Forelimb muscle (tissue), 1 donor: ENCODE results near the gene MTSS2. TPM values are rescaled to one million over a fixed set of nuclear protein-coding genes. Genes with fewer than 3 reads are reported as not detected.

ENCODE experiments used
- DNase-seq: peaks from one replicate; pipeline ENCODE4 v3.0.0-alpha.2; 2013; ENCODE audit warnings: low read depth
- polyA plus RNA-seq: library from polyadenylated mRNA; unstranded; fragments of 120-200 nt; gene quantifications from one replicate; pipeline ENCODE4 v1.2.1, GENCODE V29; 2013; ENCODE audit not compliant: insufficient read length

MTSS2 gene
- polyA plus RNA-seq, 1 donor: 126 TPM

DNA sequence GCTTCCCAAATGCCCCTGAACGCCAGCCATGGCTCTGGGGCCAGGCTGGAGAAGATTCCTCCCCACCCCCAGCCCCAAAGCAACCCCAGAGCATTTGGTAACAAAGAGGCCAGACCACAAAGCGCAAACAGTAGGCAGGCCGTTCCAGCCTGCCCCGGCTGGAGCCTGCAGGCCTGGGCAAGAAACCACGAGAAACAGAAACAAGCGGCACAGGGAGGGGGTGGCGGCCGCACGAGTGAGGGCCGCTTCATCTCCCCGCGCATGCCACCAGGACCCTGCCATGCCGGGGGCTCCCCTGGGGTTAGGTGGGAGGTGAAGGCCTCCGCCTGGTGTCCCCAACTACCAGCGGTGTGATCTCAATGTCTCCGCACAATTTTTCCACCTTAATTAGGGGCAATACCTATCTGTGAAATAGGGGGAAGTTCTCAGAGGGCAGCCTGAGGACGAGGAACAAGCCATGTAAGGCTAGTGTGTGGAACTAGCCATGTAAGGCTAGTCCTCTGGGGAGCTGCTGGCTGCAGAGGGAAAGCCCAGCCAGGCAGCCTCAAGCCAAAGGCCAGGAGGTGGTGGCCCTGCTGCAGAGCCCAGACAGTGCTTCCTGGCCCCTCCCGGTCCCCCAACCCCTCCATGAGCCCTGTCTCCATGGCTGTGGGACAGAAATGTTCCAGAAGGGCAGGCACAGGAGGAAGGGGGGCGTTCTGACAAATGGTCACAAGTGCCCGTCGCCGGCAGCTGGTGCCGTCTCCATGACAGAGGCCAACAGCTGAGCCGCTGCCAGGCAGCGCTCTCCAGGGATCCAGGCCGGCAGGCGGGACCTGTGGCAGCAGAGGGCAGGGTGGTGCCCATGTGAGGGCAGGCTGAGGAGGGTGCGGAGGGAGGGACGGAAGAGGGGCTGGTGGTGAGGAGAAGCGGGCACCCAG lies 14.5 kb upstream of the MTSS2 start:
- no peak for DNase-seq

DNA sequence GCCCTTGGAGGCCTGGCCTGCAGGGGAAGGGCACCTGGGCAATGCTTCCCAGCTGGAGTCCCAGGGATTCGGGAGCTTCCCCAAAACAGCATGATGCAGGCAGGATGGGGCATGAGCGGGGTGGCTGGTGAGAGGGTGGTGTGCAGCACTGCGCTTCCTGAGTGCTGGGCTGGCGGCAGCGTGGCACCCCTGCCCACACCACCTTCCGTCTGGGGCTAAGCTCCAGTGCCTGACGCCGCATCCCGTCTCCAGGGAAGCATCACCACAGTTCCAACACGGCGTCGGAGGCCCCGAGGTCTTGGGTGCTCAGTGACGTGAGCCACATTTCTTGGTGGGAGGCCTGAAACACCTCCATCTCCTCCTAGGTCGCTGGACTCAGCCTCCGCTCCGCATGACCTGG lies 13.8 kb upstream of the MTSS2 start:
- no peak for DNase-seq

DNA sequence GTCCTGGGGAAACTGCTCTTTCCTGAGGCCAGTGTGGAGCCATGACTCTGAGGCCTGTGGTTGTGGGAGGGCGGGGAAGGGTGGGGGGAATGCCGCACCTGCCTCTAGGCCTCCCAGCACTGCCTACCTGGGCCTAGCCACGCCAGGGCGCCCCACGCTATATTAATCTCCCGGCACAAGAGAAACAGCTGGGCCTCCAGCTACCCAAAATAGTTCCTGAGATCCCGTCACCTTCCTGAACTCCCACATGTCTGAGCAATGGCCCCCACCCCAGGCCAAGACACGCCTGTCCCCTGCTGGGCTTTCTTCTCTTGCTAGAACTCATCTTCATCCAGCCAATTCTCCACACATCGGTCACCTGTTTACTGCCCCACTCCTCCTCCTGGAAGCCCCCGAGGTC lies 13.0 kb upstream of the MTSS2 start:
- no peak for DNase-seq

DNA sequence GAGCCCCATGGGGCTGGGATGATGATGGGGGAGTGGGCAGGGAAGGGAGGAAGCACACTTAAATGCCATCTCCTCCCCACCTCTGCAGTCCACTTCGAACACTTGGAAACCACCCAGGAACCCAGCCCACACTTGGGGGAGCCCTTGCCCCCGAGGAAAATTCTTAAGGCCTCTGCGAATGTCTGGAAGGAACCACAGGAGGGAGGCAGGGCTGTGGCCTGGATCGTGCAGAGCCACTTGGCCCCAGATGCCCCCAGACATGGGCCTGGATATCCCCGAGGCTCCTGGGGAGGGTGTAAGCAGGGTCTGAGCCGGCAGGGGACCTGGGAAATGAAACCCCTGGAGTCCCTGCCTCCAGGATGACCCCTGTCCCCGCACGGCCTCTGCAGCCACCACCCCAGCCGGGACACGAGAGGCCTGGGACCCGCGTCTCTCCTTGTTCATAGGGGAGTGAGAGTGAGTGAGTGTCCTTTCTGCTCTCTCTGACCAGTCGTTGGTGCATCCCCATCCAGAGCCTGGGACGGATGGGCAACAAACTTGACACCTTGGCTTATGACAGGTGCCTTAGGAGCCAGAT lies 11.8 kb upstream of the MTSS2 start:
- DNase-seq: no peak

DNA sequence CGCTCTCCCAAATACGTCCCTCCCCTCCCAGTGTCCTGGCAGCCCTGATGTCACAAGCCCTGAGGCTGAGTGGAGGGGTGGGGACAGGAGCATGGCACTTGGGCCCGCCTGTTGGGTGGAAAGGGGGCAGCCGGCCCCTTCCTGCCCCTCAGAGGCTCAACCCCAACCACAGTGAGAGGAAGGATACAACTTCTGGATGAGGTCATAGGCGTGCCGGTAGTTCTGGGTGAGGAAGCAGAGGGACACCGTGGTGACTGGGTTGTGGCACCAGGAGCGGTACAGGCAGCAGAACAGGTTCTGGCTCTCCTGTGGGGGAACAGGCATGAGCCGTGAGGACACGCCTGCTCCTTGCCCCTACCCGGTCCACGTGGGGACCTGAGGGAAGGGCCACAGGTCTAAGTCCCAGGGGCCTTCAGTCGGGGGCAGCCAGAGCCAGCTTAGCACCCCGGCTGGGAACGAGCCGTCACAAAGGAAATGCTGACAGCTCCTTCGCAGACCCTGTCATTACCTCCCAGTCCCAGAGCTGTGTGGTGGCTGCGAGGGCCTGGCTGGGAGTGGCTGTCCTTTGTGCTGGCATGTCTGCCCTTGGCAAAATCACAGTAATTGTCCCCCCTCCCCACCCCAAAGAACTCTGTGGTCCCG lies 11.2 kb upstream of the MTSS2 start:
- no peak for DNase-seq

DNA sequence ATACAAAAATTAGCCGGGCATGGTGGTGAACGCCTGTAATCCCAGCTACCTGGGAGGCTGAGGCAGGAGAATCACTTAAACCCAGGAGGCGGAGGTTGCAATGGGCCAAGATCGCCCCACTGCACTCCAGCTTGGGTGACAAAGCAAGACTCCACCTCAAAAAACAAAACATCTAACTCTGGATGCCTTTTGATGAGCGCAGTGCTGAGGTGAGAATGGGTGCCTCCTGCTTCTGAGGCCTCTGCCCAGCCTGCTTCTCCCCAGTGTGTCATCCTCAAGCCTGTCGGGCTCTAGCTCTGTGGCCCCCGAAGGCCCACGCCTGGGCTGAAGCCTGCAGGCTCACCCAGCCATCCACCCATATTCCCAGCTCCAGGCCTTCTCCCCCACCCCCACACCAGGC lies 10.5 kb upstream of the MTSS2 start:
- DNase-seq: no peak

DNA sequence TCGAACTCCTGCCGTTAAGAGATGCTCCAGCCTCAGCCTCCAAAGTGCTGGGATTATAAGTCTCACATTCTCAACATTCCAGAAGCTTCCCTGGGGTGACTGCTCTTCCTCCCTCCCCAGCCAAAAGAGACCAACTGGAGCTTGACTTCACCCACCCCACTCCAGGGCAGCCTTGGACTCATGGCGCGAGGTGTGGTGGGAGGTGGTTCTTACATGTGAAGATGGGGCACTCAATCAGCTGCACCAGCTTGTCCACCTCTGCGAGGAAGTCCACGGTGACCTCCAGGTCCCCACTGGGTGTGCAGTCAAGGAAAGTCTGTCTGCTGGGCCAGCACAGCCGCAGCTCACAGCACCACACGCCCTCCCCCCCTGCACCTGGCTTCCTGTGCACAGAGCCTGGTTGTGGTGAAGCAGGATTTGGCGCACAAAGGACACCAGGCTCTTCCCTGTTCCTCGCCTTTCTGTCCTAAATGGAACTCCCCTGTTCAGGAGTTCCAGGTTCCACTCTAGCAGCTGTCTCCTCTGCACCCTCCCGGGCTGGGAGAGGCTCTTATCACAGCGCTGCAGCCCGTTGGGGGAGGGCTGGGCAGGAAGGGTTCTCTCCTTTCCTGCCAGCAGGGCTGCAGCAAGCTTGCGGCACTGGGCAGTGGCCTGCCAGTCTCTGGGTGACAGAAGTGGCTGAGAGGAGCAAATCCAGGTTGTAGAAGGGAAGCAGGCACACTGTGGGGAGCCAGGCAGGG lies 9.6 kb upstream of the MTSS2 start:
- DNase-seq: no peak

DNA sequence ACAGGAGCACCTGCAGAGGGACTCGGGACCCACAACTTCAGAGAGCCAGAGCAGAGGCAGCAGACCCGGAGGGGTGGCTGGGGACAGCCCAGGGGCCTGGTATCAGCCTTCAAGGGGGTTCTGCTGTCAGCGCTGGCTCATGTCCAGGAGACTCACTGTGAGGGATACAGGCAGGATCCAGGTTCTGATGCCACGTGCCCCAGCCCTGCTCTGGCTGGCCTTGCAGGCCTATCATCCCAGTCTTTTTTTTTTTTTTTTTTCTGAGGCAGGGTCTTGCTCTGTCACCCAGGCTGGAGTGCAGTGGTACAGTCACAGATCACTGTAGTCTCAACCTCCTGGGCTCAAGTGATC lies 9.0 kb upstream of the MTSS2 start:
- DNase-seq: no peak

DNA sequence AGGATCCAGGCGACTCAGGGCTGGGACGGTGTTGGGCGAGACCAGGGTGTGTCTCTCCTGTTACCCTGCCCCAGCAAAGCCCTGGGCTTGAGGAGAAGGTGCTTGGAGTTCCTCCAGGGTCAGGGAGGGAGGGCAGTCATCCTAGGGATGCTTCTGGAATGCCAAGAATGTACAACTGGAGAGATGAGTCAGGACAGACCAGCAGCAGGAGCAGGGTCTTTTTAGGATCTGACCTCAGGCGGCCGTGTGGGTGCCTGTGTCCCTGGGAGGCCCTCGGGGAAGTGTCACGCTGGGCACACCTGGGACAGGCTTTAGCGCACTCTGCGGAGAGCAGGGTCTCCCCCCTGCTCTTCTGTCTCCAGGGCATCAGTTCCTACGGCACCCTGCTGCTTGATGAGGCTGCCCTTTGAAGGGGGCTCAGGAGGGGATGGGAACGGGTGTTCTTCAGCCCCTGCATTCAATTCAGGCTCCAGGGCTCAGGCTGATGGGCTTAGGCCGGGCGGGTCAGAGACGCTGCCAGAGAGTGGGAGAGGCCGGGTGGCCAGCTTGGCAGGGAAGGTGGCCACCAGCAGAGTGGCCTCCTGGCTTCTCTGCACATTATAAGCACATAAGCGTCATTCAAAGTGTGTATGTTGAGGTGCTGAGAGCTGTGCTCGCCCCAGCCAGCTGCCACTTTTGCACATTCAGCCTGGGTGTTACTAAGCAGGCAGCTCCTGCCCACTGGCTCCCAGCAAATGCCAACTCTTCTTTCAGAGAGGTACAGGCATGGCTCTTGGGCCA lies 8.4 kb upstream of the MTSS2 start:
- no peak for DNase-seq

DNA sequence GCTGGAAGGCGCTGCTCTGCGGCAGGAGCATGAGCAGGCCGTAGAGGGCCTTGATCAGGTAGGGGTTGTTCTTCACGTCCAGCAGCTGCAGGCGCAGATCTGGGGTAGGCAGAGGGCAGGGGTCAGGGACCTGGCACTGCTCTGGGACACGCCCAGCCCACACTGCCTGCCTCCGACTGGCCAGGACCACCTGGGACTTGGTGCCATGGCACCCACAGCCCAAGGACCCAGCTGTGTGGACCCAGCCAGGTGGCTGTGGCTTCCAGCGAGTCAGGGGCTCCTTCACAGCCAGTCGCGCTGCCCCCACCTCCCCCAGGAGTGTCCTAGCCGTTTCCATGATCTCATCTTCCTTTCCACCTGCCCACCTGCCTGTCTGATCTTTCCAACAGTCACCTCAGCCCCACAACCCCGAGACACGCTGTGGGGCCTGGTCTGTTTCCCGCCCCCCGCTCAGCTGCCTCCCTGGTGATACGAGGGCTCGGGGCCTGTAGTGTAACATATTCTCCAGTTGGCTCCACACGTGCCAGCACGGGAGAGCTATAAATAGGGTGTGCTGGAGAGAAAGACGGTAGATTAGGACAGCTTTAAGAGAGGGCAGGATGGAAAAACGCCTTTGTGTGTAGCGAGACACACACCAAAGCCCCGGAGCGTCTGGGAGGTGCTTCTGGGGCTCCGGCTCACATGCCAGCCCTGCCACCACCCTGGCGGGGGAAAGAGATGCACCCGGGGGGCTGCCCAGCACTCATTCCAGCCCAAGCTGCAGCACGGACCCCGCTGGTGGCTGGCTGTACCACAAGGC lies 7.2 kb upstream of the MTSS2 start:
- DNase-seq: no peak

DNA sequence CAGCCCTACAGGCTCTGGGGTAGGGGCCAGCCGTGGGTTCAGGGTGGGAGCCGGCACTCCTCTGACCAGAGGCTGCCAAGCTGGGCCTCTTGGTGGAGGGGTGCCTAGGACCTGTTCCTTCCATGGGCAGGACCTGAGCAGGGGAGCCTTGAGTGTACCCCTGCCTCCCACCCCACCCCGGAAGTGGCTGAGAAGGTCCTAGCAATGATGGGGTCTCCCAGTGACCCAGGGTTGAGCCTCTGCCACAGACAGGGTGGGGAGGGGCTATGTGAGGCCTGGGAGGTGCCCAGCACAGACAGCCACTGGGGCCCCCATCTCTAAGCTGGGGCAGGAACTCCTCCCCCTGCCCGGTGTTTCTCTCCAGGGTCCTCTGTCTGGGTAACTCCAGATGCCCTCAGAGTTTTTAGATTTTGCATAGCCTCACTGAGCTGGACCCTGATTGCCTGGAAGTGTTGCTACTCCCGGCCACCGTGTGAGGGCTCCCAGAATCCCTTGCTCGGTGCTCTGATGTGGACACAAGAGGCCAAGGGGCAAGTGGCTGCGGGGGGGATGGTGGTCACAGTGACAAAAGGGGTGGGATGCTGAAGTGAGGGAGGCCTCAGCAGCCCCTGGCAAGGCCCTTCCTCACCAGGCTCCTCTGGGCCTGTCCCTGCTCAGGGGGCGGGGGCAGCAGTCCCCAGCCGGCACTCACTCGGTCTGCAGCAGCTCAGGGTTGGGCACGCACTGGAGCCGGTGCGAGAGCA lies 6.4 kb upstream of the MTSS2 start:
- DNase-seq: no peak

DNA sequence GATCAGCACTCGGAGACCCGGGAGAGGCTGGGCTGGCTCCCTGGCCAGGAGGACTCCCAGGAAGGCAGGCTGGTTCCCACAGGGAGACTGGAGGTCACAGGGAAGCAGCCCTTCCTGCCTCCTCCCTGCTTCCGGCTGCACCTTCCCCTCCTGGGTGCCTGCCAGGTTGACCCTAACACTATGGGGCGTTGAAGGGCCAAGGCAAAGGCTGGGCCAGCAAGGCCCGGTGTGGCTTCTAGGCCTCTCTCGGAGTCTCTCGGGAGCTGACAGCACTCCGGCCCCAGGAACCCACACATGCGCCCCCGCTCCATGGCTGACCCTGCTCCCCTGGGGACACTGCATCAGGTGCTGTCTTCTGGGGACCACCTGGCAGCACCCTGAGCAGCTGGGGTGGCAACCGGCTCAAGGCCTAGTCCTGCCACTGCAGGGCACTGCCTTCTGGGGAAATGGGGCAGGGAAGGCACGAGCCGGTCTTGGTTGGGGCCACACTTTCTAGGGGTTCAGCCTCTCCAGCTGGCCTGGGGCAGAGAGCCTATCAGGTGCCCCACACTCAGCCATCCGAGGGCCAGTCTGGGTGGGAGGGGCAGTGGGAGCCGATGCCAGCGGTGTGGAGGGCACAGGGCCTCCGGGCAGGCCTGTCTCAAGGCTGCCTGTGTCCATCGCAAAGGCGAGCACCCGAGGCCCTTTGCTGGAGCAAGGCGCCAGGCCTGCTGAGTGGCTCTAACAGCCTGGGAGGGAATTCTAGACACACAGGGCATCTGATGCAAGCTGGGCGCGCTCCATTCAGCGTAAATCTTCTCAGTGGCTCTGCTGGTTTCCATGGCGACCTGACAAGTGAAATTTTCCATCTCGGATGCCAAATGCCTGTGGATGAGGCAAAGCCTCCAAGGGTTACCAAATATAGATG lies 5.6 kb upstream of the MTSS2 start:
- DNase-seq: peak; percentile 59

DNA sequence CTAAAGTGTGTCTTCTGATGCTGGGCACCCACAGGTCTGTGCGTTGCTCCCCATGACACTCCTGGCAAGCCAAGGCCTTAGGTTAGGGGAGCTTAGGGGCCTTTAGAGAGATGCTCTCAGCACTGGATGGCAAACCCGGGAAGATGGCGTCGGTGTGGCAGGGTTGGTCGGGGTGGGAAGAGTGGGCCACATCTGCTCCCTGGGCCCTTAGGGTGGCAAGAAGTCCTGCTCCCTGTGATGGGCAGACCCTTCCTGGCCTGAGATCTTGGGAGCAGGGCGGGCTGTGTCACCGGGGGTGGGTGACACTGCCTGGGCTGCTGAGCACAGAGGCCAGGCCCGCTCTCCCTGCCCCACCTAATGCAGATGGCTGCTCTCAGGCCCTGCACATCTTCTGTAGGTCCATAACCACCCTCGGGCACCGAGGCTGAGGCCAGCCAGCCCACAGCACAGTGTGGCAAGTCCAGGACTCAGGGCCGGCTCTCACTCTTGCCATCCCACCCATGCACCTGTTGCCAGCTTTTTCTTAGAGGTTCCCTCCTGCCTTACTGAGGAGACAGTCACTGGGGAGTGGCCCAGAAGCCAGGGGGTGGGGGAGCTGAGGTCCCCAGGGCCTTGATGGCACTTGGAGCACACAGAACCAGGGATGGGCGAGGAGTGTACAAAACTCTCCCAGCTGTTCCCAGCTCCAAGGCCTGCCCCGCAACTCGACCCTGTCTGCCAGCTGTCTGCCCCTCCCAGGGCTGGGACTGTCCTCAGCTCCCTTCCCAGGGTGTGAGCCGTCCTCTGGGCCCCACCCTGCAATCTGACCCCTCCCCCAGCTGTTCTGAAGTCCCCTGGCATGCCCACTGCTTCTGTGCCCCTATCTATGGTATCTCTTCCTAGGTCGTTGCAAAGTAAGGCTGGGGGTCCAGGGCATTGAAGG lies 4.4 kb upstream of the MTSS2 start:
- DNase-seq: no peak

DNA sequence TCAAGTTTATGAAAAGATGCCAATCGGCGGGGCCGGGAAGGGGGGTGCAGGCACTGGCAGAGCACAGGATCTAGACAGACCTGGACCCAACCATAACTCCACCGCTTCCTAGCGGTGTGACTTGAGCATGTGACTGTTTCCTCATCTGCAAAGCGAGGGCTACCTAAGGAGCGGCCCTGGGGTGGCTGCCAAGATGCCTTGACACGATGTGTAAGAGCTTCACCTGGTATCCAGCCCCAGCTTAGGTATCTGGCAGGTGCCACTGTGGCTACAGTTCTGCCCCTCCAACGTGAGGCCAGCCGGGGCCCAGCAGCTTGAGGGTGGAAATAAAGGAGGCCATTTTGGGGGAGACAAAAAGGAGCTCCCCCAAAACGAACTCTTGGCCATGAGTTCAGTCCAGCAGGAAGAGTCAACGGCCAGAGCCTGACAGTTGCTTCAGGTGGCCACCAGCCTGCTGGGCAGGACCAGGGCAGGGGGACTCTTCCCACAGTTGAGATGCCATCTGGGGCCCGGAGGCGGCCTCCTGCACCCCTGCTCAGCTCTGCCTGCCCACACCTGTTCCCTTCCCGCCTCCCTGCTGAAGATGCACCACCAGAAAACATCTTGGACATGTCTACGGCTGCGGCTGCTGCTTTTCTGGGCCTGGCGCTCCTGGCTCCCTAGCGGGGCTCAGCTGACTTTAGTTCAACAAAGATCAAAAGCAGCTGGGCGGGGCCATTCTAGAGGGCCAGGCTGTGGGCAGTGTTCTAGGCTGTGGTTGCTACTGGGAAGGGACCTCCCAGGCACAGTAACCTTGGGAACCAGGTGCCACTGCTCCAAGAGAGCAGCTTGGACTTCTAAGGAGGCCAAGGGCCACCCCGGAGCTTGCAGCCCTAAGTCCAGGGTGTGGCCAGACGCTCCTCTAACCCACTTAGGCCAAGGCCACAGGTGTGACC lies 3.4 kb upstream of the MTSS2 start:
- no peak for DNase-seq

DNA sequence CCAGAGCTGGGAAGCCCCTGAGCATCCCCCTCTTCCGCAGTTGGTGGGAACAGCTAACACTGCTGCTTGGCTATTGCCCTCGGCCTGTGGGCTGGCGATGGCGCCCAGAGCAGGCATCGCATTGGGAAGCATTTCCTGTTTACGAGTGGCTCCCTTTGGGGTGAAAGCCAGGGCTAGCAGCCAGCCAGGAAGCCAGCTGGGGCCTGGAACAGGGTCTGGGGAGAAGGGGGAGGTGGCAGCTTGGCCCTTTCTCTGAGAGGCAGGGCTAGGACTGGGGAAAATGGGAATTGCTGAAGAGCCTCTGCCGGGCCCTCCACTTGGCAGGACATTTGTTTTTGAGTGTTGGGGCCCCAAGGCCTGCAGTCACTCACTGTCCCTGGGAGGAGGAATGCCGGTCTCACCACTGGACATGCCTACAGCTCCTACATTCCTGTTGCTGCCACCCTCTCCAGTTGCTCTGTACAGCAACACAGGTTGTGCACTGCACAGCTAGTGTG lies 2.4 kb upstream of the MTSS2 start:
- no peak for DNase-seq

DNA sequence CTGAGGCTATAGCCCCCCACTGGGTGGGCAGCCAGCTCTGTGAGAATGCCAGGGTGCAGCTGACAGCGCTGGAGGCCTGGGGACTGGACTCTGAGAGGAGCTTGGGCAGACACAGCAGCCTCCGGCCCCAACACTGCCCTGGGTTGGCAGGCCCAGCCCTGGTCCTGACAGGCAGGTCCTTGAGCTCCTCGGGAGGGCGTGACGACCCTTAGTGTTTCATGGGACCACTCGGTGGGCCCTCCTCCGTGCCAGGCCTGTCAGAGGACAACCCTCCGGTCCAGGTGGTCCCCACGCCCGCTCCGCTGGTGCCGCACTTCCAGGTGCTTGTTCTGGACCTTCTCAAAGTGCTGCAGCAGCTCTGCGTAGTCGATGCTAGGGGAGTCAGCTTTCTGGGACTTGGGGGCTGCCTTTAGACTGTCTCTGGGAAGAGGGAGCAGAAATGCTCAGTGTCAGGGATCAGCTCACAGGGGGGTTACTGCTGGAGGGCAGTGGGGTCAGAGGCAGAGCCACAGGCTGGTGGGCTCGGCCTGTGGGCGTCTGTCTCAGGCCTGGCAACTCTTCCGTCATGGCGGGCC lies 1.9 kb upstream of the MTSS2 start:
- no peak for DNase-seq
